SK-N-SH (cell line): ENCODE measurements around the gene ANKUB1. TPM values are rescaled to one million over a fixed set of nuclear protein-coding genes. Genes with fewer than 3 reads are reported as not detected.

Source experiments
- CTCF ChIA-PET: fragments of 300-600, 350-600 bp; formaldehyde crosslinking; extraction: SDS; loops from one replicate; lab custom pipeline; 2021; lab: Yijun Ruan, JAX
- POLR2A ChIA-PET: fragments of 350-600 bp; sonication (Branson Sonifier 250); formaldehyde crosslinking; extraction: SDS; loops from one replicate; lab custom pipeline; 2020; ENCODE audit warnings: antibody characterized with exemption, inconsistent platforms; lab: Yijun Ruan, JAX
- DNase-seq: peaks from one replicate; pipeline ENCODE4 v3.0.0; 2012
- H2AFZ ChIP-seq: fragments of 200-600 bp; sonication (generic); 2 replicates; pipeline ENCODE4 v1.8.1; 2016; ENCODE audit warnings: antibody characterized with exemption, mild to moderate bottlenecking, low read depth
- H3F3A ChIP-seq: fragments of 200-600 bp; sonication (generic); replicated peaks from 2 replicates; pipeline ENCODE3; 2016; ENCODE audit warnings: antibody characterized with exemption, mild to moderate bottlenecking; ENCODE audit not compliant: insufficient read depth
- H3K27ac ChIP-seq, 2 experiments: fragments of 200-500 bp in 1 of 2; fragments of 200-600 bp in 1 of 2; sonication (Bioruptor generic) in 1 of 2; sonication (generic), shearing (Covaris generic) in 1 of 2; 2 replicates each; pipeline versions ENCODE4 v1.5.1 to v1.6.1; 2014 to 2016; ENCODE audit warnings: low read depth in 2 of 2, inconsistent platforms in 1 of 2, low read length in 1 of 2, mild to moderate bottlenecking in 1 of 2, mixed read lengths in 1 of 2
- H3K27me3 ChIP-seq: fragments of 200-600 bp; sonication (generic), shearing (Covaris generic); 2 replicates; pipeline ENCODE4 v1.6.1; 2016; ENCODE audit warnings: mixed run types; ENCODE audit not compliant: insufficient read depth
- H3K36me3 ChIP-seq, 2 experiments: fragments of 200-500 bp in 1 of 2; fragments of 200-600 bp in 1 of 2; sonication (Bioruptor generic) in 1 of 2; sonication (generic) in 1 of 2; replicated peaks in 1 of 2; 2 replicates each; pipeline versions ENCODE3 to v1.5.1; 2014 to 2016; ENCODE audit warnings: low read length in 1 of 2, mild to moderate bottlenecking in 1 of 2; ENCODE audit not compliant: insufficient read depth in 2 of 2, control insufficient read depth in 1 of 2
- H3K4me1 ChIP-seq, 2 experiments: fragments of 200-500 bp in 1 of 2; fragments of 200-600 bp in 1 of 2; sonication (Bioruptor generic) in 1 of 2; sonication (generic), shearing (Covaris generic) in 1 of 2; 2 replicates each; pipeline versions ENCODE4 v1.5.1 to v1.6.1; 2014 to 2016; ENCODE audit warnings: low read depth in 1 of 2, low read length in 1 of 2, mixed run types in 1 of 2; ENCODE audit not compliant: insufficient read depth in 2 of 2, control insufficient read depth in 1 of 2
- H3K4me2 ChIP-seq: fragments of 200-600 bp; sonication (generic), shearing (Covaris generic); 2 replicates; pipeline ENCODE4 v1.6.1; 2017; ENCODE audit warnings: mixed run types
- H3K4me3 ChIP-seq, 2 experiments: fragments of 200-500 bp in 1 of 2; fragments of 200-600 bp in 1 of 2; sonication (Bioruptor generic) in 1 of 2; sonication (generic), shearing (Covaris generic) in 1 of 2; 2 replicates each; pipeline versions ENCODE4 v1.5.1 to v1.8.1; 2014 to 2016; ENCODE audit warnings: low read depth in 2 of 2, inconsistent platforms in 1 of 2, low read length in 1 of 2, mild to moderate bottlenecking in 1 of 2, mixed read lengths in 1 of 2, moderate library complexity in 1 of 2
- H3K79me2 ChIP-seq: fragments of 200-600 bp; sonication (generic); 2 replicates; pipeline ENCODE4 v1.8.1; 2017; ENCODE audit warnings: mild to moderate bottlenecking; ENCODE audit not compliant: insufficient read depth
- H3K9ac ChIP-seq: fragments of 200-600 bp; sonication (generic); 2 replicates; pipeline ENCODE4 v1.6.1; 2017; ENCODE audit warnings: mixed run types
- H3K9me2 ChIP-seq: fragments of 200-600 bp; sonication (generic); 2 replicates; pipeline ENCODE4 v1.6.1; 2017; ENCODE audit warnings: mixed run types
- H3K9me3 ChIP-seq: fragments of 200-600 bp; sonication (generic); 2 replicates; pipeline ENCODE4 v1.6.1; 2017; ENCODE audit warnings: mixed run types, mild to moderate bottlenecking, moderate library complexity
- H4K20me1 ChIP-seq: fragments of 200-600 bp; sonication (generic); 2 replicates; pipeline ENCODE4 v1.6.1; 2017; ENCODE audit warnings: mild to moderate bottlenecking, mixed run types; ENCODE audit not compliant: insufficient read depth
- GABPA ChIP-seq: IDR thresholded peaks from 2 replicates; pipeline ENCODE4 v1.4.0; 2012; ENCODE audit warnings: low read depth, mild to moderate bottlenecking
- GATA2 ChIP-seq: sonication (generic); formaldehyde crosslinking; IDR thresholded peaks from 2 replicates; pipeline ENCODE4 v1.5.0; 2020; ENCODE audit warnings: mild to moderate bottlenecking, missing genetic modification reagents
- MAX ChIP-seq: IDR thresholded peaks from 2 replicates; pipeline ENCODE4 v1.4.0; 2012; ENCODE audit warnings: low read depth
- POLR2AphosphoS5 ChIP-seq: IDR thresholded peaks from 2 replicates; pipeline ENCODE4 v1.6.1; 2012; ENCODE audit warnings: low read depth, low read length
- REST ChIP-seq: IDR thresholded peaks from 2 replicates; pipeline ENCODE4 v1.6.1; 2012; ENCODE audit warnings: mild to moderate bottlenecking, low read depth, low read length, moderate library complexity
- RFX5 ChIP-seq: IDR thresholded peaks from 2 replicates; pipeline ENCODE4 v1.6.1; 2012; ENCODE audit warnings: mild to moderate bottlenecking, improper control_type of control experiment, low read length
- SIN3A ChIP-seq: IDR thresholded peaks from 2 replicates; pipeline ENCODE4 v1.6.1; 2012; ENCODE audit warnings: low read depth, mild to moderate bottlenecking, low read length, moderate library complexity, borderline replicate concordance
- TAF1 ChIP-seq: IDR thresholded peaks from 2 replicates; pipeline ENCODE4 v1.6.1; 2012; ENCODE audit warnings: low read depth, mild to moderate bottlenecking, low read length, moderate library complexity, borderline replicate concordance
- TCF12 ChIP-seq: IDR thresholded peaks from 2 replicates; pipeline ENCODE4 v1.4.0; 2012
- ZBTB33 ChIP-seq: IDR thresholded peaks from 2 replicates; pipeline ENCODE4 v1.4.0; 2012; ENCODE audit warnings: low read depth, borderline replicate concordance
- WGBS: methylation state at CpG from one replicate; pipeline ENCODE4 v1.1.6; 2017; ENCODE audit warnings: low lambda C conversion rate; 5-methylcytosine and 5-hydroxymethylcytosine counted together
- polyA plus RNA-seq, 3 experiments: library from polyadenylated mRNA; depleted of rRNA; stranded (reverse); fragments of >200 nt; gene quantifications; 2 replicates each; pipeline ENCODE4 v1.2.3, GENCODE V29; 2012
- small RNA-seq, 7 experiments: library from RNA; depleted of rRNA; stranded (forward); fragments of <200 nt; gene quantifications; one replicate each; pipeline ENCODE3, GENCODE V24; 2012

Gene ANKUB1
- polyA plus RNA-seq, 1 of the 3 experiments (the other 2 are of a cell fraction), result not detected

DNA sequence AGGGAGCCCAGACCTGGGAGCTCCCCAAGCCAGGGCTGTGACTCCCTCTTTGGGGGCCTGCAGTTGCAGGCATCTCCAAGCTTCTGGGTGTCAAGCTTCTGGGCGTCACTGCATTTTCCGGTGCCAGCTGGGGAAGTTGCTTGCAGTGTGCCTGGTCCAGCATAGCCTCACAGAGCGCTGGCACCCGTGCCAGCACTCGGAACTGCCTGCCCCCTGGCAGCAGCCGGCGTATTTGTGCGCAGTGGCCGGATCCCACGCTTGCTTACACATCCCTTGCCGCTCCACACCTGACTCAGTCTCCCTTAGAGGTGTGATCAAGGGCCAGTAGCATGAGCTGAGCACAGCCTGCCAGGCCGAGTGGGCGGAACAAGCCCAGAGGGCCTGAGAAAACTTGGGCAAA, 77.1 kb downstream of the ANKUB1 start:
- 0 out of 2 replicates have a peak, but pooled peaks cover 3% of the 10 kb centered on the region for H3K9me3 ChIP-seq
- no peaks in the 10 kb centered on the region for H3K27me3 ChIP-seq
- H3K36me3 ChIP-seq, result no peaks in the 10 kb centered on the region
- CTCF ChIA-PET, result interaction anchor here (1.1 to 1.5 kb wide), 3 partner anchors 146 to 203 kb away, joined by 3 to 7 read pairs (median 3); no protein-coding TSS in a partner anchor
- no peaks in the 10 kb centered on the region for H3K9me2 ChIP-seq
- no peak overlapping the region for H2AFZ ChIP-seq
- no peak overlapping the region for H3K4me2 ChIP-seq
- H3K27ac ChIP-seq, result no peak overlapping the region
- TF ChIP-seq TCF12 (no peak), RFX5 (no peak), ZBTB33 (no peak)
- H3F3A ChIP-seq, result no peaks in the 10 kb centered on the region
- POLR2A ChIA-PET, result interaction anchor here (0.6 kb wide), 1 partner anchor 184 kb away, joined by 3 read pairs; no protein-coding TSS in a partner anchor
- no peaks in the 10 kb centered on the region for H4K20me1 ChIP-seq
- 88% methylated on average over 13 of the region's 13 CpGs for WGBS
- H3K4me1 ChIP-seq, result no peaks in the 10 kb centered on the region
- H3K79me2 ChIP-seq, result no peaks in the 10 kb centered on the region
- no peak for DNase-seq
- H3K4me3 ChIP-seq, result no peak overlapping the region
- H3K9ac ChIP-seq, result no peak overlapping the region

- H3K9me2 ChIP-seq, result no peaks in the 10 kb centered on the region
- no peak for DNase-seq
- H3K79me2 ChIP-seq, result no peaks in the 10 kb centered on the region
- H3K4me1 ChIP-seq, result no peaks in the 10 kb centered on the region
- H3K27me3 ChIP-seq, result no peaks in the 10 kb centered on the region
- 80% methylated on average over 14 of the region's 38 CpGs for WGBS
- POLR2A ChIA-PET, result no interaction called here
- H3K4me3 ChIP-seq, result no peak overlapping the region
- H3K36me3 ChIP-seq, result no peaks in the 10 kb centered on the region
- H3F3A ChIP-seq, result no peaks in the 10 kb centered on the region
- no peaks in the 10 kb centered on the region for H3K9me3 ChIP-seq
- no peak for TF ChIP-seq GATA2
- no peak for TF ChIP-seq GABPA
- no peak for TF ChIP-seq TAF1
- no peak for TF ChIP-seq REST
- TF ChIP-seq POLR2AphosphoS5, result no peak
- no peak for TF ChIP-seq MAX
- no peak for TF ChIP-seq SIN3A
- H2AFZ ChIP-seq, result no peak overlapping the region
- no peak overlapping the region for H3K9ac ChIP-seq
- H3K27ac ChIP-seq, result no peak overlapping the region
- CTCF ChIA-PET, result interaction anchor here (1.5 kb wide), 1 partner anchor 202 kb away, joined by 7 read pairs; no protein-coding TSS in a partner anchor
- H3K4me2 ChIP-seq, result no peak overlapping the region
- H4K20me1 ChIP-seq, result no peaks in the 10 kb centered on the region
Observed at GRCh38 chr3:149713730-149714654, 78.4 kb downstream of the ANKUB1 start.

Small RNA genes lying within 50 kb of the gene (small RNA-seq; reads per million reads assigned to genes)
- gene RNU6-507P, result 0 reads per million in 7 experiments

Other genes starting within 250 kb of the ANKUB1 start
- 60.6 and 64.1 TPM in 2 replicates for gene WWTR1, start 134.5 kb downstream of the ANKUB1 start, polyA plus RNA-seq (2012; rRNA removed)
- 20.9 and 21.3 TPM in 2 replicates for gene COMMD2, start 40.1 kb downstream of the ANKUB1 start, polyA plus RNA-seq (2012; rRNA removed)
- 14.9 and 19.6 TPM in 2 replicates for gene RNF13, start 20.7 kb upstream of the ANKUB1 start, polyA plus RNA-seq (2012; rRNA removed)
- 594 and 851 TPM in 2 replicates for gene PFN2, start 178.3 kb upstream of the ANKUB1 start, polyA plus RNA-seq (2012; rRNA removed)